DOHH2 (cell line): ENCODE results near the gene PDE4B.

Experiments used
- CTCF ChIP-seq: fragments of 200-600 bp; sonication (generic); IDR thresholded peaks from one replicate; pipeline ENCODE4 v1.5.1; 2014; ENCODE audit warnings: antibody characterized with exemption, mild to moderate bottlenecking, low read depth, low read length; ENCODE audit not compliant: poor library complexity, severe bottlenecking
- EZH2phosphoT487 ChIP-seq: fragments of 200-600 bp; sonication (generic); IDR thresholded peaks from 2 replicates; pipeline ENCODE4 v1.6.1; 2017; ENCODE audit warnings: borderline replicate concordance, mild to moderate bottlenecking, antibody characterized with exemption, low read length, moderate library complexity, mixed read lengths

GRCh38 chr1:65980237-65980636 is 187.5 kb downstream of the PDE4B start:
- no peak for TF ChIP-seq CTCF
- TF ChIP-seq EZH2phosphoT487 = no peak
